AG08395 (cell line): ENCODE measurements around the gene SNX30.
A peak's percentile ranks its signal among the peaks of the same experiment; 100 is the strongest.
"Not testable (repeated sequence)": the region's sequence is repeated elsewhere in the genome, so short reads cannot be mapped to it uniquely, and the experiment has no call there.

Source experiments
- DNase-seq: peaks from one replicate; pipeline ENCODE4 v3.0.0; 2012; ENCODE audit warnings: mixed read lengths, low spot score

SNX30 gene

GRCh38 chr9:112750016-112750763 is at the start of gene SNX30:
TSS of gene SNX30 (plus strand) at chr9:112750760. CDS start at chr9:112751002, 242 bp downstream.
- DNase-seq, result peak; percentile 95

GRCh38 chr9:112703304-112703703 is 47.3 kb upstream of the SNX30 start:
- DNase-seq, result no peak

GRCh38 chr9:112705768-112706427 is 44.7 kb upstream of the SNX30 start:
- DNase-seq, result peak; percentile 21

- DNase-seq, result peak; percentile 44
These were observed 39.4 kb upstream of the SNX30 start for GRCh38 chr9:112711050-112711689.

GRCh38 chr9:112712678-112713077 is 37.9 kb upstream of the SNX30 start:
- no peak for DNase-seq

GRCh38 chr9:112717661-112718331 is 32.8 kb upstream of the SNX30 start, which contains the start of gene INIP:
TSS of gene INIP (minus strand) at chr9:112718117. CDS start at chr9:112716485, 1,632 bp downstream.
- DNase-seq, result peak; percentile 98

- DNase-seq, result peak; percentile 15
These were observed 31.3 kb upstream of the SNX30 start for GRCh38 chr9:112719241-112719691.

GRCh38 chr9:112719696-112720095 is 30.9 kb upstream of the SNX30 start:
- no peak for DNase-seq

GRCh38 chr9:112720113-112720780 is 30.3 kb upstream of the SNX30 start:
- no peak for DNase-seq

GRCh38 chr9:112722749-112723148 is 27.8 kb upstream of the SNX30 start:
- DNase-seq, result not testable (repeated sequence)

- no peak for DNase-seq
These were observed 24.6 kb upstream of the SNX30 start for GRCh38 chr9:112725961-112726360.

GRCh38 chr9:112726428-112726827 is 24.1 kb upstream of the SNX30 start:
- DNase-seq, result no peak

- DNase-seq, result no peak
These were observed 22.2 kb upstream of the SNX30 start for GRCh38 chr9:112728401-112728800.

GRCh38 chr9:112731971-112732370 is 18.6 kb upstream of the SNX30 start:
- DNase-seq, result no peak

- no peak for DNase-seq
These were observed 15.7 kb upstream of the SNX30 start for GRCh38 chr9:112734892-112735291.

GRCh38 chr9:112743216-112743836 is 7.2 kb upstream of the SNX30 start:
- no peak for DNase-seq

- DNase-seq, result no peak
These were observed 6.4 kb upstream of the SNX30 start for GRCh38 chr9:112744177-112744576.

GRCh38 chr9:112747094-112747493 is 3.5 kb upstream of the SNX30 start:
- no peak for DNase-seq

GRCh38 chr9:112750764-112751055 is 150 bp downstream of the SNX30 start:
- no peak for DNase-seq

GRCh38 chr9:112751056-112751795 is 666 bp downstream of the SNX30 start:
- peak; percentile 53 for DNase-seq
